ENCODE measurements around the gene ADD1. TPM values are rescaled to one million over a fixed set of nuclear protein-coding genes. Genes with fewer than 3 reads are reported as not detected.

Gene ADD1
- total RNA-seq, 1 experiment from 2014 or later: 163 TPM

GRCh38 chr4:2863649-2864048 is 20.0 kb downstream of the ADD1 start:
- DNase-seq: no peak

More at GRCh38 chr4:2863649-2864048, 20.0 kb downstream of the ADD1 start:
- Histone ChIP-seq H2BK120ac (ENCODE audit: low read depth, low read length, poor library complexity, severe bottlenecking) (no peak overlapping the region), H3K27ac (ENCODE audit: insufficient read length, low read depth, low read length) (no peak overlapping the region), H2BK20ac (ENCODE audit: low read depth, low read length, poor library complexity, severe bottlenecking) (no peak overlapping the region), H4K91ac (ENCODE audit: insufficient read length, low read depth, low read length) (no peak overlapping the region), H3K4me2 (ENCODE audit: insufficient read depth, insufficient read length, low read length) (no peak overlapping the region), H2AFZ (ENCODE audit: low read length) (no peak overlapping the region), H3K79me2 (ENCODE audit: insufficient read depth, low read length) (peaks cover 8% of the 10 kb centered on the region; the same call in 1 of the 2 replicates), H3K4me1 (ENCODE audit: insufficient read depth, low read length) (peaks cover 19% of the 10 kb centered on the region), H2BK12ac (ENCODE audit: insufficient read length, low read depth, low read length) (no peak overlapping the region), H3K9me3 (ENCODE audit: control insufficient read depth, low read depth, low read length) (no peaks in the 10 kb centered on the region), H3K14ac (ENCODE audit: insufficient read depth, low read length) (no peak overlapping the region), H2BK15ac (ENCODE audit: low read depth, low read length) (no peak overlapping the region), H4K8ac (replicated peaks; ENCODE audit: insufficient read length, low read depth, low read length) (no peak overlapping the region), H3K23me2 (ENCODE audit: insufficient read length, low read depth, low read length, poor library complexity, severe bottlenecking) (no peaks in the 10 kb centered on the region), H3K79me1 (ENCODE audit: insufficient read depth, low read depth, low read length, poor library complexity, severe bottlenecking) (peaks cover 3% of the 10 kb centered on the region), H3T11ph (ENCODE audit: low read length) (no peak overlapping the region), H3K23ac (ENCODE audit: insufficient read length, low read depth, low read length) (no peak overlapping the region), H2AK5ac (ENCODE audit: insufficient read length, low read length) (no peak overlapping the region), H4K5ac (ENCODE audit: insufficient read length, low read depth, low read length) (no peak overlapping the region), H3K4ac (ENCODE audit: low read depth, low read length) (no peak overlapping the region), H4K20me1 (ENCODE audit: control insufficient read depth, insufficient read depth, insufficient read length) (no peaks in the 10 kb centered on the region), H2BK5ac (ENCODE audit: insufficient read length, low read length) (no peak overlapping the region), H3K27me3 (ENCODE audit: insufficient read depth, low read length) (no peaks in the 10 kb centered on the region), H3K18ac (ENCODE audit: insufficient read length, low read depth, low read length) (no peak overlapping the region), H3K56ac (ENCODE audit: insufficient read length, low read depth, low read length) (no peak overlapping the region), H3K9ac (ENCODE audit: extremely low read depth, insufficient read length, low read length) (no peak overlapping the region)
- Mint-ChIP-seq H3K27me3 (ENCODE audit: low read depth) (no peaks in the 10 kb centered on the region), H3K4me3 (no peak overlapping the region), H3K27ac (no peak overlapping the region), H3K9me3 (no peaks in the 10 kb centered on the region), H3K36me3 (ENCODE audit: insufficient read depth in 1 of 3, low read depth in 3 of 3) (no peaks in the 10 kb centered on the region; a peak in 1 of 7 replicates), H3K4me1 (peaks cover 73% of the 10 kb centered on the region in 2 experiments)
- no peak for TF ChIP-seq CTCF (conservative IDR thresholded peaks at IDR 0.05)
